ENCODE measurements around the gene ABLIM1. TPM values are rescaled to one million over a fixed set of nuclear protein-coding genes. Genes with fewer than 3 reads are reported as not detected.

The ABLIM1 gene
- total RNA-seq, 6 donors from 2014 or later, result 92.2 to 153 (median 131) TPM

GRCh38 chr10:114399576-114399975 lies 258.5 kb downstream of the ABLIM1 start:
- WGBS, 2 donors, result 61 to 80% methylated on average over 6 of the region's 6 CpGs
- Histone ChIP-seq H3K27me3 (peaks cover 0 to 20% (median 11%) of the 10 kb centered on the region in 4 donors), H3K9me3 (no peaks in the 10 kb centered on the region), H3K27ac (peak overlapping the region in 2 of 4 donors; percentile 24 to 57), H3K36me3 (no peaks in the 10 kb centered on the region), H3K4me1 (peaks cover 12 to 18% (median 16%) of the 10 kb centered on the region in 4 donors), H3K4me3 (no peak overlapping the region)
- DNase-seq (no peak), ATAC-seq (ENCODE audit: low FRiP score in 2 of 2) (no peak)
- TF ChIP-seq POLR2AphosphoS5 (IDR thresholded peaks at IDR 0.05), result no peak
- no peak for TF ChIP-seq EP300 (IDR thresholded peaks at IDR 0.05)
- TF ChIP-seq POLR2A (IDR thresholded peaks at IDR 0.05), result no peak
- TF ChIP-seq, protein P1, sequence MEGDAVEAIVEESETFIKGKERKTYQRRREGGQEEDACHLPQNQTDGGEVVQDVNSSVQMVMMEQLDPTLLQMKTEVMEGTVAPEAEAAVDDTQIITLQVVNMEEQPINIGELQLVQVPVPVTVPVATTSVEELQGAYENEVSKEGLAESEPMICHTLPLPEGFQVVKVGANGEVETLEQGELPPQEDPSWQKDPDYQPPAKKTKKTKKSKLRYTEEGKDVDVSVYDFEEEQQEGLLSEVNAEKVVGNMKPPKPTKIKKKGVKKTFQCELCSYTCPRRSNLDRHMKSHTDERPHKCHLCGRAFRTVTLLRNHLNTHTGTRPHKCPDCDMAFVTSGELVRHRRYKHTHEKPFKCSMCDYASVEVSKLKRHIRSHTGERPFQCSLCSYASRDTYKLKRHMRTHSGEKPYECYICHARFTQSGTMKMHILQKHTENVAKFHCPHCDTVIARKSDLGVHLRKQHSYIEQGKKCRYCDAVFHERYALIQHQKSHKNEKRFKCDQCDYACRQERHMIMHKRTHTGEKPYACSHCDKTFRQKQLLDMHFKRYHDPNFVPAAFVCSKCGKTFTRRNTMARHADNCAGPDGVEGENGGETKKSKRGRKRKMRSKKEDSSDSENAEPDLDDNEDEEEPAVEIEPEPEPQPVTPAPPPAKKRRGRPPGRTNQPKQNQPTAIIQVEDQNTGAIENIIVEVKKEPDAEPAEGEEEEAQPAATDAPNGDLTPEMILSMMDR (IDR thresholded peaks at IDR 0.05), result no peak

DNA sequence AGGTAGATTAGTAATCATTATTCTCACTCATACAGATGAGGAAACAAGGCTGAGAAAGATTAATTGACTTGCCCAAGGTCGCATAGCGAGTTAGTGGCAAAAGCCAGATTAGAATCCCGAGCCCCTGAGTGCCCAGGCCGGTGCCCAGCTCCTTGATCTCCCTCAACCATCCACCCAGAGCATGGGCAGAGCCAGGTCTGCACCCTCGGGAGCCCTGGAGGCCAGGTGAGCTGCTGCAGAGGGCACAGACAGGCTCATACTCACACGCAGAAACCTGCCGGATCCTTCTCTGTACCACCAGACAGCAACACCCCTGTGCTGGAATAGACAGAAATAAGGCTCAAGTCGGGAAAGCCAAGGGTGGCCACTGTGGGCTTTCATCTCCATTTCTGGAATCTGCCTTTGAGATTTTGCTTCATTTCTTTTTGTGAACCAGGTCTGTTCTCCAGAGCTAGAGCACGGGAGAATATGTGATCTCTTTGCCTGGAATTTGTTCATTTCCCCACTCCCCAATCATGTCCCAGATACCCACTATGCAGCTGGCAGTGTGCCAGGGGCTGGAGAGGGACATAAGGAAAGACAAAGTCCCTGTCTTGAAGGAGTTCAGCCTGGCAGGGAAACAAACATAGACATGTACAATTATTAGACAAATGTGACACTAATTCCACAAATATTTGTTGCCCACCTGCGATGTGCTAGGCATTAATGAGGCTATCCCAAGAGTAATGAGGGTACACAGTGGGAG lies 259.3 kb downstream of the ABLIM1 start:
- H3K9me3 ChIP-seq, result no peaks in the 10 kb centered on the region
- ATAC-seq (ENCODE audit: low FRiP score in 2 of 2) (no peak), DNase-seq (peak in 1 of 2 donors; percentile 33)
- H3K27ac ChIP-seq, result peak overlapping the region in 1 of 4 donors; percentile 57
- H3K4me1 ChIP-seq, result peaks cover 5 to 10% (median 8%) of the 10 kb centered on the region in 4 donors
- WGBS, 2 donors, result 82 to 86% methylated on average over 8 to 10 of the region's 10 CpGs
- H3K36me3 ChIP-seq, result no peaks in the 10 kb centered on the region
- H3K4me3 ChIP-seq, result no peak overlapping the region
- no peak for TF ChIP-seq POLR2A (IDR thresholded peaks at IDR 0.05)
- no peak for TF ChIP-seq POLR2AphosphoS5 (IDR thresholded peaks at IDR 0.05)
- TF ChIP-seq EP300 (IDR thresholded peaks at IDR 0.05), result no peak
- TF ChIP-seq, protein P1 (IDR thresholded peaks at IDR 0.05), result no peak
- H3K27me3 ChIP-seq, result peaks cover 0 to 11% (median 4%) of the 10 kb centered on the region in 4 donors

GRCh38 chr10:114397651-114398145 lies 260.4 kb downstream of the ABLIM1 start:
- Histone ChIP-seq H3K36me3 (no peaks in the 10 kb centered on the region), H3K9me3 (no peaks in the 10 kb centered on the region), H3K27ac (peak overlapping the region in 1 of 4 donors; percentile 32), H3K4me1 (peaks cover 0 to 4% (median 0%) of the 10 kb centered on the region in 4 donors), H3K4me3 (no peak overlapping the region), H3K27me3 (peaks cover 0 to under 1% (median 0%) of the 10 kb centered on the region in 4 donors)
- peak in 1 of 2 donors; percentile 70 for ATAC-seq (ENCODE audit: low FRiP score in 2 of 2)
- DNase-seq, result no peak
- WGBS, 2 donors, result 45 to 76% methylated on average over 5 to 6 of the region's 6 CpGs
- TF ChIP-seq POLR2AphosphoS5 (IDR thresholded peaks at IDR 0.05), result no peak
- TF ChIP-seq POLR2A (IDR thresholded peaks at IDR 0.05), result no peak
- no peak for TF ChIP-seq EP300 (IDR thresholded peaks at IDR 0.05)
- TF ChIP-seq, protein P1 (IDR thresholded peaks at IDR 0.05), result no peak

DNA sequence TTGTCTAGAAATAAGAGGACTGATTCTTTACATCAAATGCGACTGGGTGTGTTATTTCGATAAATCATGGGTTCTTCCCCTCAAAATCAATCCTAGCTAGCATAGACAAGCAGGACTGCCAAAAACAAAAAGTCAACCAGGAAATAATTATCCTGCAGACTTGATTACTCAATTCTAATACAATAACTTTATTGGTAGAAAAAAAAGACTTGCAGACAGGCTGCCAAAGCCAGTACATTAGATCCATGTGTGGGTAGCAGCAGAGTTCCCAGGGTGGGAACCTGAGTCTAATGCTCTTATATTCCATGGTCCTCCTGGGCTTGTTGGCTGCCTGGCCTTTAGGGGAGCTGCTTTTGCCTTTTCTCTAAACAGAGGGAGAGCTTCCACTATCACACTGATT lies 261.6 kb downstream of the ABLIM1 start:
- Histone ChIP-seq H3K4me3 (no peak overlapping the region), H3K27me3 (no peaks in the 10 kb centered on the region), H3K27ac (no peak overlapping the region), H3K9me3 (no peaks in the 10 kb centered on the region), H3K36me3 (no peaks in the 10 kb centered on the region), H3K4me1 (peaks cover 0 to 4% (median 0%) of the 10 kb centered on the region in 4 donors)
- TF ChIP-seq, protein P1 (IDR thresholded peaks at IDR 0.05), result no peak
- TF ChIP-seq POLR2A (IDR thresholded peaks at IDR 0.05), result no peak
- TF ChIP-seq EP300 (IDR thresholded peaks at IDR 0.05), result no peak
- ATAC-seq (ENCODE audit: low FRiP score in 2 of 2) (no peak), DNase-seq (no peak)
- WGBS, 2 donors, result 85 to 97% methylated on average over 2 of the region's 2 CpGs
